Panc1 (cell line): ENCODE measurements around the gene DCDC2. TPM values are rescaled to one million over a fixed set of nuclear protein-coding genes. Genes with fewer than 3 reads are reported as not detected.
A peak's percentile ranks its signal among the peaks of the same experiment; 100 is the strongest.
"Not testable (repeated sequence)": the region's sequence is repeated elsewhere in the genome, so short reads cannot be mapped to it uniquely, and the experiment has no call there.

Experiments
- ATAC-seq: fragments of 200-7000 bp; cut with Tn5 transposase; 2 replicates; pipeline ENCODE4 v1.9.1; 2020; ENCODE audit warnings: mild to moderate bottlenecking, moderate library complexity
- BruUV-seq: library from RNA; stranded (reverse); fragments of 400-500 nt; replicated peaks from 2 replicates; lab custom pipeline; 2021; lab: Mats Ljungman, UMichigan
- CTCF ChIA-PET: fragments of 300-600 bp; sonication (Branson Sonifier 250); formaldehyde crosslinking; loops from one replicate; lab custom pipeline; 2022; ENCODE audit warnings: antibody characterized with exemption; lab: Charles Lee
- POLR2A ChIA-PET: fragments of 300-600 bp; sonication (Branson Sonifier 250); formaldehyde crosslinking; loops from one replicate; lab custom pipeline; 2022; ENCODE audit warnings: antibody characterized with exemption; lab: Charles Lee
- DNase-seq: peaks from one replicate; pipeline ENCODE4 v3.0.0-alpha.2; 2010; ENCODE audit warnings: low read depth, low spot score
- H3K27ac ChIP-seq: 2 replicates; pipeline ENCODE4 v1.5.1; 2011; ENCODE audit warnings: mild to moderate bottlenecking, low read length, inconsistent platforms
- H3K27me3 ChIP-seq: fragments of 200-500 bp; sonication (Bioruptor generic); 2 replicates; pipeline ENCODE4 v1.6.0; 2014; ENCODE audit warnings: low read length, inconsistent platforms; ENCODE audit not compliant: control insufficient read depth, insufficient read depth
- H3K36me3 ChIP-seq: fragments of 200-500 bp; sonication (Bioruptor generic); 2 replicates; pipeline ENCODE4 v1.5.1; 2014; ENCODE audit warnings: inconsistent platforms, mild to moderate bottlenecking, low read length, moderate library complexity; ENCODE audit not compliant: control insufficient read depth, insufficient read depth
- H3K4me1 ChIP-seq: 2 replicates; pipeline ENCODE4 v1.5.1; 2011; ENCODE audit warnings: inconsistent platforms, mild to moderate bottlenecking, low read length, moderate library complexity; ENCODE audit not compliant: control insufficient read depth, insufficient read depth
- H3K4me3 ChIP-seq, 2 experiments: 2 replicates each; pipeline ENCODE4 v1.5.1; 2011 to 2012; ENCODE audit warnings: low read depth in 2 of 2, low read length in 2 of 2, mild to moderate bottlenecking in 2 of 2, inconsistent platforms in 1 of 2, moderate library complexity in 1 of 2
- H3K9me3 ChIP-seq: fragments of 200-500 bp; sonication (Bioruptor generic); 2 replicates; pipeline ENCODE4 v1.5.1; 2014; ENCODE audit warnings: low read depth, mild to moderate bottlenecking, inconsistent platforms, low read length, moderate library complexity; ENCODE audit not compliant: control insufficient read depth, insufficient read depth
- CTCF ChIP-seq: fragments of 450-650 bp; IDR thresholded peaks from 2 replicates; pipeline ENCODE4 v1.5.1; 2017; ENCODE audit warnings: mild to moderate bottlenecking
- POLR2AphosphoS5 ChIP-seq: IDR thresholded peaks from 2 replicates; pipeline ENCODE4 v1.6.1; 2012; ENCODE audit warnings: mild to moderate bottlenecking, low read depth, low read length, moderate library complexity
- REST ChIP-seq, 2 experiments: IDR thresholded peaks; 2 replicates each; pipeline ENCODE4 v1.6.1; 2011 to 2012; ENCODE audit warnings: low read depth in 2 of 2, control low read depth in 1 of 2, low read length in 1 of 2, mild to moderate bottlenecking in 1 of 2, moderate library complexity in 1 of 2; ENCODE audit not compliant: insufficient read depth in 1 of 2
- SIN3A ChIP-seq: IDR thresholded peaks from 2 replicates; pipeline ENCODE4 v1.6.1; 2012; ENCODE audit warnings: low read depth, mild to moderate bottlenecking, low read length, moderate library complexity, borderline replicate concordance; ENCODE audit not compliant: insufficient read depth
- TCF7L2 ChIP-seq: IDR thresholded peaks from 2 replicates; pipeline ENCODE4 v1.6.1; 2011; ENCODE audit warnings: mild to moderate bottlenecking, low read depth, low read length, inconsistent platforms
- in situ Hi-C: cut with HindIII; loops from 2 replicates; pipeline ENCODE4 v1.10.0; 2016; ENCODE audit warnings: low sequenced_read_pairs, low pct_unique_long_range_greater_than_20kb
- intact Hi-C: fragments of 100-400 bp; cut with micrococcal nuclease; formaldehyde crosslinking; loops from one replicate; pipeline ENCODE4 v1.10.0; 2022; ENCODE audit not compliant: unreplicated experiment
- total RNA-seq: library from RNA; stranded (reverse); gene quantifications from one replicate; pipeline ENCODE4 v1.2.1, GENCODE V29; 2021; ENCODE audit not compliant: unreplicated experiment

The DCDC2 gene
- total RNA-seq, 1 experiment from 2014 or later, result 0.15 TPM

GRCh38 chr6:24402697-24403500, 45.0 kb upstream of the DCDC2 start, which contains the start of gene MRS2 (continued):
- TF ChIP-seq REST (IDR thresholded peaks at IDR 0.05; ENCODE audit: insufficient read depth in 1 of 2, low read depth in 2 of 2, low read length in 1 of 2), result peak in 1 of 2 experiments; percentile 11; a peak in 1 of 4 replicates

- intact Hi-C loops (no loop called here), in situ Hi-C loops (no loop called here)
- peaks cover 14% of the 10 kb centered on the region for H3K4me1 ChIP-seq
- DNase-seq (no peak), ATAC-seq (no peak)
- peaks cover 2% of the 10 kb centered on the region for H3K36me3 ChIP-seq
- no peak overlapping the region for H3K27ac ChIP-seq
- CTCF ChIA-PET, result no interaction called here
- H3K4me3 ChIP-seq, result no peak overlapping the region
- no TSS peak for BruUV-seq
- no peaks in the 10 kb centered on the region; the same call in 1 of the 2 replicates for H3K27me3 ChIP-seq
- POLR2A ChIA-PET, result no interaction called here
- H3K9me3 ChIP-seq, result no peaks in the 10 kb centered on the region
- no peak for TF ChIP-seq SIN3A
- no peak for TF ChIP-seq TCF7L2
- no peak for TF ChIP-seq CTCF
- no peak for TF ChIP-seq POLR2AphosphoS5
- TF ChIP-seq REST (IDR thresholded peaks at IDR 0.05; ENCODE audit: insufficient read depth in 1 of 2, low read depth in 2 of 2, low read length in 1 of 2), result no peak
Observed at GRCh38 chr6:24401458-24401857, 43.6 kb upstream of the DCDC2 start.

- peaks cover 14% of the 10 kb centered on the region for H3K4me1 ChIP-seq
- in situ Hi-C loops, CTCF ChIA-PET, intact Hi-C loops, ATAC-seq, POLR2A ChIA-PET, H3K9me3 ChIP-seq, H3K27ac ChIP-seq, DNase-seq, BruUV-seq, H3K4me3 ChIP-seq, H3K36me3 ChIP-seq, H3K27me3 ChIP-seq: not testable (repeated sequence)
Observed at GRCh38 chr6:24400045-24401039, 42.5 kb upstream of the DCDC2 start.
